ENCODE measurements around the gene RAB8B.

The RAB8B gene

DNA sequence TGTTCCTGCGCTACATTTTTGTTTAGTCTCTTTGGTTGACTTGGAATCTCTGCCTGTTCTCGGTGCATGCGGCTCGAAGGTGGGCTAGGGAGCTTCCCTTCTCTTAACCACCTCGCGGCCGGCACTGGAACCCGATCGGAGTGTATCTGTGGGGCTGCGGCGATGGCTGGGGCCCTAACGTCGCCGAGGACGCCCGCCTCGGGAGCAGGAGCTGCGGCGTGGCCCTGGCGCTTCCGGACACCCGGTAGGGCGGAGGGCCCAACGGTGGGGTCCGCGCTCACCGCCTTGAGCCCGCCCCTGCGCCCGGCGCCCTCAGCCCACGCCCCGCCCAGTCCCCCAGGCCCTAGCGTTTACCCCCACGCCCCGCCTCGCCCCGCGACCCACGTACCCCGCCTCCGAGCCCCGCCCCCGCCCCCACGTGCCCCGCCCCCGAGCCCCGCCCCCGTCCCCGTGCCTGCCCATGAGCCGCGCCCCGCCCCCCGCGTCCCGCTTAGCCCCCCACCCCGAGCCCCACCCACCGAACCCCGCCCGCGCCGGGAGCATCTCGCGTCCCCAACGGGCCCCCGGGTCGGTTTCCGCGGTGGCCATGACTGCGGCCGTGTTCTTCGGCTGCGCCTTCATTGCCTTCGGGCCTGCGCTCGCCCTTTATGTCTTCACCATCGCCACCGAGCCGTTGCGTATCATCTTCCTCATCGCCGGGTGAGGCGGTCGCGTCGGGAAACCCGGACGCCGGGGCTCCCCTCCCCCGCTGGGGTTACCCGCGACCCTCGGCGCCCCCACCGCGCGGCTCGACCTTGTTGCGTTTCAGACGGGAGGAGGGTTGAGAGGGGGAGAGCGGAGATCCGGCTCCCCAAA lies 87.9 kb downstream of the RAB8B start, which contains the start of gene APH1B:
APH1B (plus strand) TSS at position 568 of the 855 bp plus-strand sequence; CDS start at position 587, 19 bp downstream.
- DNase-seq: peak; percentile 81

DNA sequence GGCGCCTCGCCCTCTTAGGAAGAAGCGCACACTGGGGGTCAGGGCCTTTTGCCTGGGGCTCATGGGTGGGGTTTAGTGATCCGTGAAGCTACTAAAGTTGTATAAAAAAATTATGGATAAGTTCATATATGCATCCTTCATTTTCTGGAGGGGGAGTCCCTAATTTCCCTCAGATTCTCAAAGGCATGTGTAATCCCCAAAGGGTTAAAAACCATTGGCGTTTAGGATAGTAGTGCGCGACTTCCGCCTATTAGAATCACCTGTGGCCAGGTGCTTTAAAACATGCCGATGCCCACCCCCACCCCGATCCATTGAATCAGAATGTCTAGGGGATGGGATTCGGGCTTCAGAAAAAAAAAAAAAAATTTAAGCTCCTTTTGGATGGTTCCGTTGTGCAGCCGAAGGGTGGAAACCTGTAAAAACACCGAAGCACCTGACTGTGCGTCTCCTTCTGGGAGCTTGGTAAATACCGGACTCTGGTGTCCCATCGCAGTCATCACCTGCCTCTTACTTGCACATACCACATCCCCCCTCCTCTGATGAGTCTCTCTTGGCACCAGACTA lies 88.6 kb downstream of the RAB8B start:
- DNase-seq: peak; percentile 42

DNA sequence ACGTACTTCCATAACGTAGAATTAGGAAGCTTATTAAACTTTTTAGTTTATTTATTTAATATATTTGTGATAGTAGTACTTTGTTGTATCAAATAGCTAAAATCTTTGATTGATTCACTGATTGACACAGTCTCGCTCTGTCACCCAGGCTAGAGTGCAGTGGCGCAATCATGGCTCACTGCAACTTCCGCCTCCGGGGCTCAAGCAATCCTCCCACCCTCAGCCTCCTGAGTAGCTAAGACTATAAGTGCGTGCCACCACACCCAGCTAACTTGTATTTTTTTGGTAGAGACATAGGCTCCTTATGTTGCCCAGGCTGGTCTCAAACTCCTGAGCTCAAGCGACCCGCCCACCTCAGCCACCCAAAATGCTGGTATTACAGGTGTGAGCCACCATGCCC lies 93.7 kb downstream of the RAB8B start:
- DNase-seq: no peak

DNA sequence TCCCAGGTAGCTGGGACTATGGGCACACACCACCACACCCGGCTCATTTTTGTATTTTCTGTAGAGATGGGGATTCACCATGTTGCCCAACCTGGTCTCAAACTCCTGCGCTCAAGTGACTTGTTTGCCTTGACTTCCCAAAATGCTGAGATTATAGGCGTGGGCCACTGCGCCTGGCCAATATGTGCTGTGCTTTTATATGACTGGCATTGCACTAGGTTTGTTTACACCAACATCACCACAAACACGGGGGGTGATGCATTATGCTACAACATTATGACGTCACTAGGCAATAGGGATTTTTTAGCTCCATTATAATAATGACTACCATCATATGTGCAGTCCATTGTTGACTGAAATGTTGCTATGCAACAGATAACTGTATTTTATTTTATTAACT lies 94.9 kb downstream of the RAB8B start:
- DNase-seq: no peak

DNA sequence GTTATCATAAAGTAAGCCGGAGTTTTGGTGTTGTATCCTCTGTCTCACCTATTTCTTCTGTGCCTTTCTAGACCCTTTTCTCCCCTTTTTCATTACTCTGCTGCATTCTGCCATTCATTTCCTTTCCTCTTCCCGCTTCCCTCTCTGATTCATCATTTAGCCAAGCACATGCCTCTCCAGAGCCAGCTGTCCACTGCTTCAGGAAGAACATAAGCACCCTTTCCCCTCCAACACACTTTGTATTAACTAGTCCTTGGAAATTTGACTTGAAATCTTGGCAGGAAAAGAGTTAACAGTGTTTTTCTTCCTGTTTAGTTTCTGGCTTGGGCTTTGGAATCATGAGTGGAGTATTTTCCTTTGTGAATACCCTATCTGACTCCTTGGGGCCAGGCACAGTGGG lies 97.7 kb downstream of the RAB8B start:
- no peak for DNase-seq

DNA sequence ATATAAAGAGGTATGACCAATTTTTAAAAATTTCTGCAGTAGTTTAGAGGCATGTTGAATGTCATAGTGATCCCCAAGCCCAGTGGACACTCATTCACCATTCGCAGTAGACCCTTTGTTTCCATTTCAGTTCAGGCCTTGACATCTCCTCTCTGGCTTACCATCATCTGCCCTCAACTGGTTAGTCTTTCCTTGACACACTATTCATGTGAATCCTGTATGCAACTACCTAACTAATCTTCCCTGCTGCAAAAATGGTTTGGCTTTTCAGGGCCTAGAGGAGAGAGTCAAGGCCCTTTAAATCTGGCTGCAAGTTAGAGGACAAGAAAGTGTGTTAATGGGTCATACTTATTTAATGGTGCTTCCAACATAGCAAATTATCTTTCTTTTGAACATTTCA lies 98.9 kb downstream of the RAB8B start:
- peak; percentile 6 for DNase-seq

DNA sequence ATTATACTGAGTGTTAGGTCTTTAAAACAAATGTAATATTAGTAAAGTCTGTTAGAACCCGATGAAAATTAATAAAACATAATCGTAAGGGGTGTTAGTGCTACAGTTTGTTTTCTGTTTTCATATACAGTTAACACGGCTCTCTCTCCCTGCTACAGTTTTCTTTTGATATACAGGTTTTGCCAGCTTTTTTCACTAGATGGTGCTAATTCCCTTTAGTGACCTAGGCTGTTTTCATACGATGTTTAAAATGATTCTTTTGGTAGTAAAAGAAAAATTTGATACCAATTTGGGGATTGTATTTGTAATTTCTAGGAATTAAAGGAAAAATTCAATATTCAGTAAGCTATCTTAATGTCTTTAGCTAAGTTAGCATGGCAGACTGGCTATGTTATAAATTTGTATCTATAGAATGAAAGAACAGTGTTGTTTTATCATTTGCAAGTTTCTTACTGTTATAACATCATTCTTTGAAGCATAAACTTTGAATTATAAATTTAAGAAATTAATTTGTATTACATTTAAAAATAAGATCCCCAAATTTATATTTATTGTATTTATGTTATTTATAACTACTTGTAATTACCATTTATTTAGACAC lies 99.5 kb downstream of the RAB8B start:
- peak; percentile 76 for DNase-seq

DNA sequence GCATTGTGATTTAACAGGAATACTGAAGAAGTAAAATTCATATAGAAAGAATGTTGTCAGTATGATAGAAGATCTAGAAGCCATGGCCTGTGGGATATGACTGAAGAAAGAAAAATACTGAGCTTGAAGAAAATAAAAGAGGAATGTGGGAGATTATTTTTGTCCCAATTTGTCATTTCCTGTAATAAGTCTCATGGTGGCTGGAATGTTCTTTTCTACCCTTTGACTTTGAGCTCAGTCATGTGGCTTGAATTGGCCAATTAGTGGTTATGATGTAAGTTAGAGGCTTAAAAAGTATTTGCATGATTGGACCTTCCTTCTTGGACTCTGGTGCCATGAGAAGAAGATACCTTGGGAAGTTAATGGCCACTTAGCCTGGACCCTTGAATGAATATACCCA lies 102.1 kb downstream of the RAB8B start:
- no peak for DNase-seq

DNA sequence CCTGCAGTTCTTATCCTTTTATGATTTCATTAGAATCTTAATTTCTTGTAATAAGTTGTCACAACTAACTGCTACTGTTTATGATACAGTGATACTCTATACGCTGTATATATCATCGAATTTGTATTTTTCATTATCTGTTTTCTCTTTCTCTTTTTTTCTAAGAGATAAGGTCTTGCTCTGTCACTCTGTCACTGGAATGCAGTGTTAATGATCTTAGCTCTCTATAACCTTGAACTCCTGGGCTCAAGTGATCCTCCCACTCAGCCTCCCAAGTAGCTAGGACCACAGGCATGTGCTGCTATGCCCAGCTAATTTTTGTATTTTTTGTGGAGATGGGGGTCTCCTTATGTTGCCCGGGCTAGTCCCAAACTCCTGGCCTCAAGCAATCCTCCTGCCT lies 102.8 kb downstream of the RAB8B start:
- DNase-seq: no peak

DNA sequence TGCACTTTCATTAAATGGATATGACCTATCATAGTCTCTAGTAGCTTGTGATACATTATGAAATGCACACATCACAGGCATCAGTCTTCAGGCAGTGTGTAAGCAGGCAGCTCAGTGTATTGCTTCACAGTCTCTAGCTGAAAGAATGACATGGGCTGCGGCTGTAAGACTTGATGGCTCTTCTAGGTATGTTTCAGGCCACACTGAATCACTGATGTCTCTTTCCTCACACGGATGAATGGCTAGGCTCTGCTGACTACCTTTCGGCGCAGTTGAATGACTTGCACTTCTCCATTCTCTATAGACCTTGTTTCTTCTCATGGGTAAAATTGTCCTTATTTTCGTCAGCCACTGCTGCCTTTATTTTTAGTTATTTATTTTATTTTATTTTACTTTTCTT lies 103.4 kb downstream of the RAB8B start:
- no peak for DNase-seq

DNA sequence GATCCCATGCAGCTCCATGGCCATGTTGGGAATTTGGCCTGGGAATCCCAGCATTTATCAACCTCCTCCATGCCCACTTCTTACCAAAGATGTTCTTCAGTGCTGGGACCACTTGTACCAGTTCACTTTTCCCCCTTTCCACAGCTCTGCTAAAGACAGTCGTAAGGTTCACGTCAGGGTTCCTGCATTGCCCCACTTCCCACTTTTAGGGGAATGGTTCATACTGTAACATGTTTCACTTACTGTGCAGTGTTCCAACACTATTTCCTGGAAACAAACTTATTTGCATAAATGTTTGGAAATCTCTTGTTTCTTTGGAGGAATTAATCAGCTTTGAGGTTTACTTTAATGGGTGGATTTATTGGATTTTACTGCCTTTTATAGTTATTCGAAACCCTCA lies 105.0 kb downstream of the RAB8B start:
- DNase-seq: no peak

DNA sequence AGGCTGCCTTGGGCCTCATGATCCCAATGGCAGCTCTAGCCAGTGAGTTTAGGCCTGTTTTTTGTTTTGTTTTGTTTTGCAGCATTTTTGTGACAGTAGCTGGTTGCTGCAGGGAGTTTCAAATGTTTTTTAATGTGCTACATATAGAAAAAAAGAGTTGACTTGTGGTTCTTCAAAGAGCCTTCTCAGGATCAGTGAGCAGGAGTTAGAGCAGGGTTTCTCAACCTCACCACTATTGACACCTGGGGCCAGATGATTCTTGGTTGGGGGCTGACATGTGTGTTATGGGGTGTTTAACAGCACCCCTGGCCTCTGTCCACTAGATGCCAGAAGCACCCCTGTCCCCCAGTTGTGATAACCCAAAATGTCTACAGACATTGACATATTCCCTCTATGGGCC lies 105.9 kb downstream of the RAB8B start:
- DNase-seq: no peak

DNA sequence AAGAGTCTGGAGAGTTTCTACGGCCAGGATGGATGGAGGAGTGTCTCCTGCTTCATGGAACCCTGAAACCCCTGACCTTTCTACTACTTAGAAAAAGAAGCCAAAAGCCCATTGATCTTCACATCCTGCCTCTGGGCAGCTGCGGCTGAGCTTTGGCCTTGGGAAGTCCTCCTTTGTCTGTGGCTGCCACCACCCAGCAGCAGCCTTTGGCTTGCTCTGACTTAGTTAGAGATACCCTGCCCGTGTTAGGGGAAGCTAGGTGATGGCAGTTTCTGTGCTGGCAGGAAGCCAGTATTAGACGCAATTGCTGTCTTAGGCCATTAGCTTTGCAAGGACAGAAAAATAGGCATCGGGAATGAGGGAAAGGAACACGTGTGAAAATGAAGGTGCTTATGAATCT lies 106.8 kb downstream of the RAB8B start:
- DNase-seq: no peak

DNA sequence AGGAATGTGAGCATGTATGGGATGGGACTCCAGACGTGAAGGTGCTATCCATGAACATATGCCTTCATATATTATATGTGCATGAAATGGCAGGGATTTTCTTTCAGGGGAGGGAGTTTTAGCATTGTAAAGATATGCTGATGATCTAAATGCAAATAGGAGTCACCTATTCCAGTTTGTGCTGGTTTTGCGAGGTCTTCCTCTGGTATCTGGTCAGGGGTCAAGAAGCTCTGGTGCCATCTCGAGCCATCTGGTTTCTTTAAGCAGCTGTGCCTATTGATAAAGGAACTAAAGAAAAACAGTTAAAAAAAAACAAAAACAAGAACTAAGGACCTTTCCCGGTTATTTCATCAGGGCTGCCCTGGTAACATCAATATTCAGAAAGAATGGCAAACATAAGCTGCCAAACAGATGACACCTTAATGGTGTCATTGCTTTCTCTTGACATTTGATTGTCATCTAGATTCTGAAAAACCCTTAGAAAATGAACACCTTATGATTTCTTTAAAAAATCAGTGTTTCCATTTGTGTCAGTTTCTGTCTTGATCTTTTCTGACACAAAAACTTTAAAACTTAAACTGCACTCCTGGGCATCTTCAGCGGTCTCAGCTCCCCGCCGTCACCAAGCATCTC lies 110.7 kb downstream of the RAB8B start:
- peak; percentile 19 for DNase-seq

DNA sequence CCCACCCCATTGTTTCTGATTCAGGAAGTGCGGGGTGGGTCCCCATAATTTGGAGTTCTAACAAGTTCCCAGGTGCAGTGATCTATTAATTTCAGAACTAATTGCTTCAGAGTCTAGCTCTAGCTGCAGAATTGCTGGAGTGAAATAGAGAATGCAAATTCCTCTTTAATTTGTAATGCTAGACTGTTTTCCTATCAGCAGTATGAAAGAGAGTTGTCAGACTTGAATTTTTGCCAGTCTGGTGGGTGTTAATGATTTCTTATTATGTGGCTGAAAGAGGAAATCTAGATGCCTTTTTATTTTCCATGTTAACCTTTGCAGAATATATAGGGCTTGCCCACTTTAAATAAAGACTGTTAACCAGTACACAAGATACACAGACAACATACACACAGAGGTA lies 111.7 kb downstream of the RAB8B start:
- DNase-seq: no peak

DNA sequence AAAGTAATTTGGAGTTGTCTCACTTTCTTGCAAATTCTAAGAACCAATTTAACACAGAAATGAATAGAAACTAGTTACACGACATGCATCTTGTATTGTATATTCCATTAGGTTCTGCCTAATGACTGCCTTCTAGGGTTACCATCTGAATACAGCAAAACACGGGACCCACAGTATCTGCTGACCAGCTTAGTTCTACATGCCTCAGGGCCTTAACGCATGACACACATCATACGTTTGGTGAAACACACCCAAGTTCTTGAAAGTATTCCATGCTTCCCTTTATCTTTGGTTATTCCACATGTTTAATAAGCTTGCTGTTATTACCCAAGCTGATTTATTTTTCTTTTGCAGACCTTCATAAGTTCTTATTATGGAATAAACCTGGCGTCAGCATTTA lies 115.9 kb downstream of the RAB8B start:
- DNase-seq: no peak

DNA sequence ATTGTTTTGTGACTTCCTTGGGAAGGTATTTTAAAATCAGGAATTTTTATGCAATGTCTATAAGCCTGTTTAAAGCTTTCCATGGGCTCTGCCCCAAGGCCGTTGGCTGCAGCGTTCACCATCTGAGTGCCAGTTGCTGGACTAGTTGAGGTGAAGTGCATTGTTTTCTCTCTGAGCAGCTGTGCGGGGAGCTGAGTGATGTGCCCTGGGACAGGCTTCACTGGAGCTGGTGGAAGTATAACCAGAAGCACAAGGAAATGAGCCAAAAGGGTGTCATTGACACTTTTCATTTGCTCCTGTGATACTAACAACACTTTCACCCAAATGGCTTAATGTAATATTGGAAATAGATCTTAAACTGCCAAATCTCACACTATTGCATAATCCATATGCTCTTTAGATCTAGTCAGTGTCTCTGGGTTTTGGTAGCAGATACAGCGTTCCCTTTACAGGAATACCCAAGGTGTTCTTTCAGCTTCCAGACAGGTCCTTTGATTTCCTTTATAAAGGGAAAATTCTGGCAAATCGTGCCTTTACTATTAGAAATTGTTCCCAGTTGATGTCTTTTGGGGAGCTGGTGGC lies 117.2 kb downstream of the RAB8B start:
- no peak for DNase-seq

DNA sequence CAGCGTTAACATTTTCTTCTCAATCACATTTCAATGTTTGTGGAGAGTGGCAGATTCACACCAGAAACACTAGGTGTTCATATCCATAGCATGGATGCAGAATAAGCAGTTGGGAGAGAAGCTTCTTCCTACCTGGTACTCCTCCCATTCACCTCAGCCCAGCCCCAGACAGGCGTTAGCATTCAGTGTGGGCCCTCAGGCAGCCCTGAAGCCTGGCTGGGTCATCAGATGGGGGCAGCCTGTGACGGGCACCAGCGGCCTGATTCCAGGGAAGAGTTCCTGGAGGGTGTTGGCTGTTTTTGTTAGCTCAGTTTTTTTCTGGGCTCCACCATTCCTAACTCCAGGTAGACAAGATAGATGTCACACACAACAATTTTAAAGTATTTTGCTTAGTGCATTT lies 119.1 kb downstream of the RAB8B start:
- DNase-seq: no peak

DNA sequence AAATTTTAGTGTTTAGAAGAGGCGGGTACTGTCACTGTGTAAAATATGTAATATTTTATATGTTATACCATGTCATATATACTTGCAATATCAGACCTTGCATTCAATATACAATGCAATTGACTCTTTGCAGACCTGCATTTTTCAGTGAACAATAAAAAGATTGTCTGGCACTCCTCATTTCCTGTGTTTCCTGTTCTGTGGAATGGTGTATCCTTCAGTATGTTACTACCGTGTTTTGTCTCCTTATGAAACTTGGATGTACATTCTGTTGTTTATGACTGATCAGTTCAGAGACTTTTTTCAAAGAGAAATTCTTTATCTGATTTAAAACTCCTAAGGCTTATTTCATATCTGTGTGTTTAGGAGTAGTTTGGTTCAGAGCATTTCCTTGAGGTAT lies 119.5 kb downstream of the RAB8B start:
- no peak for DNase-seq

DNA sequence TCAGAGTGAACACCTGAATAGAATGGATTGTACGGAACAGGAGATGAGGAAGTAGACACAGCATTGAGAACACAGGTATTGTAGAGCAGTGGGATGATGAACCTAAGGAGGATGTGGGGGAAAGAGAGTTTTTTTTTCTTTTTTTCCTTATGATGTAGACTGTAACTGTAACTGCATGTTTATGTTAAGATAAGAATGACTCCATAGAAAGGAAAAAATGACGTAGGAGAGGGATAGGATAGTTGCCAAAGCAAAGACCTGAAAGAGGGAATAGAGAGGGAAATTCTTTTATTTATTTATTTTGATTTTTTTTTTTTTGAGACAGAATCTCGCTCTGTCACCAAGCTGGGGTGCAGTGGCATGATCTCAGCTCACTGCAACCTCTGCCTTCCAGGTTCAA lies 121.2 kb downstream of the RAB8B start:
- no peak for DNase-seq

DNA sequence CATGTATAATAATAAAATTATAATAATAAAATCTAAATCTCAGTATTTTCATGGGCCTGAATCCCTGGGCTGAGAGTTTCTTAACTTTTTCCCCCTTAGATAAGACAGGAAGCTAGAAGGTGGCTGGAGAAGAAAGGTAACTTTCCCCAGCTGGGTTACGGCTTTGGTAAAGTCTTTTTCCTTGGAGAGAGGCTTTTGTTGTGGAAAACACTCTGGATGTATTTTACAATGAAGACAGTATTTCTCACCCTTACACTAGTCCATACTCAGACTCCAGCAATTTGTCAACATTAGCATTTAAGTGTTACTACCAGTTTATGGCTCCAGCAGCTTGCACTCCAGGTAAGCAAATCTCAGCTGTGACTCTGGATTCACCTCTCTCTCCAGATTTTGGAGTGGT lies 122.9 kb downstream of the RAB8B start:
- DNase-seq: no peak

DNA sequence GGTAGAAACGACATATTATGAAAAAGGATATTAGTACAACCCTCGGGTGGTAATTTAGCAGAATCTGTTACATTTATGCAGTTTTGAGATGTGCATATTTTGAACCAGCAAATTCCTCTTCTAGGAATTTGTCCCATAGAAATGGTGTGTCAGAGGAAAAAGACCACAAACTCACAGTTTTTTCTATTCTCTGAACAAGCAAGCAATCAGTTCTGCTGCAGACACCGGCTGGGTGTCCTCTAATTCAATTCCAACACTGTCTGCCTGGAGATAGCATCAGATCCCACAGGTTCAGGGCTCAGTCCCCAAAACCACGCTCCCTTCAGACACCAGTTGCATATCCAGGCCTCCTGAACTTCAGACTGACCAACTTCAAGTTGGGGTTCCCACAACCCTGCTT lies 124.4 kb downstream of the RAB8B start:
- DNase-seq: no peak

DNA sequence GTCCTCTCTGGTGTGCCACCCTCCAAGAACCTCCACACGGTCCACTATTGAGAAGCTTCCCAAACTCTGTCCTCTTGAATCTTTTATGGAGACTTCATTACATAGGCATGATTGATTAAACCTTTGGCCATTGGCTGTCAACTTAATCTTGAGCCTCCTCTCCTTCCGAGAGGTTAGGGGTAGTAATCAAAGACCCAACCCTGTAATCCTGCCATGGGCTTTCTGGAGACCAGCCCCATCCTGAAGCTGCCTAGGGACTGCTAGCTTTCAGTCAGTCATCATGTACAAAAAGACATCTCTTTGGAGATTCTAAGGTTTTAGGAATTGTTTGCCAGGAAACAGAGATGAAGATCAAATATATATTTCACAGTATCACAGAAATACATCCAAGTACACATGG lies 125.0 kb downstream of the RAB8B start:
- DNase-seq: no peak
